ENCODE data around the gene PNMA5. TPM values are rescaled to one million over a fixed set of nuclear protein-coding genes. Genes with fewer than 3 reads are reported as not detected.

PNMA5 gene
- polyA plus RNA-seq, 1 donor (not counting 4 experiments of a cell fraction or from before 2014, with no cell fraction given) = not detected

DNA sequence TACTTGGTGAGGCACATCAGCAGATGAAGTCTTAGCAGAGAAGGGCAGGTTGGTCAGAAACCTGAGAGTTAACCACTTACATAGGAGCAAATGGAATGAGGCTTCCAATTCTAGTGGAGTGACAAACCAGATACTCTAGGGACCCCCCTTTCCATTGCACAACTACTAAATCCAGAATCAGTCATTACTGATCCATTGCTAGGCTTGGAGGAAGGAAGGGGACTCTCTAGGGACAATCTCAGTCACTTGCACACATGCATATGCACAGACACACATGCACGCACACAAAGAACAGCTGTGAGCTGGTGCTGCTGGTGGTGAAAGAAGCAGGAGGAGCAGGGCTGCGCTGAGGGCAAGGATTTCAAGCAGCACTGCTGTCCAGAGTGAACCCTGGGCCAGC is 25.7 kb downstream of the PNMA5 start:
- H3K4me3 ChIP-seq (ENCODE audit: control insufficient read depth in 2 of 3, extremely low read depth in 1 of 3, insufficient read depth in 2 of 3, low read depth in 1 of 3, low read length in 3 of 3) = no peak overlapping the region
- peaks cover 2% of the 10 kb centered on the region for H3K9me1 ChIP-seq (ENCODE audit: control insufficient read depth, extremely low read depth, insufficient read depth, low read length)
- no peak overlapping the region for H3K27ac ChIP-seq (ENCODE audit: control insufficient read depth, insufficient read depth, low read length)
- FAIRE-seq = no peak
- no peak overlapping the region for H3K4me2 ChIP-seq (ENCODE audit: control insufficient read depth, extremely low read depth, insufficient read depth, low read depth, low read length)
- no peaks in the 10 kb centered on the region for H3K4me1 ChIP-seq (ENCODE audit: control insufficient read depth, extremely low read depth, insufficient read depth, low read length)
- H3K36me3 ChIP-seq (ENCODE audit: control insufficient read depth in 2 of 2, extremely low read depth in 1 of 2, insufficient read depth in 2 of 2, low read length in 2 of 2) = peaks cover 3 to 13% of the 10 kb centered on the region in 2 experiments
- dilution Hi-C loops (cut with MboI; ENCODE audit: extremely low pct_ligation_motif_present, low sequenced_read_pairs) = no loop called here
- TF ChIP-seq, protein P1, sequence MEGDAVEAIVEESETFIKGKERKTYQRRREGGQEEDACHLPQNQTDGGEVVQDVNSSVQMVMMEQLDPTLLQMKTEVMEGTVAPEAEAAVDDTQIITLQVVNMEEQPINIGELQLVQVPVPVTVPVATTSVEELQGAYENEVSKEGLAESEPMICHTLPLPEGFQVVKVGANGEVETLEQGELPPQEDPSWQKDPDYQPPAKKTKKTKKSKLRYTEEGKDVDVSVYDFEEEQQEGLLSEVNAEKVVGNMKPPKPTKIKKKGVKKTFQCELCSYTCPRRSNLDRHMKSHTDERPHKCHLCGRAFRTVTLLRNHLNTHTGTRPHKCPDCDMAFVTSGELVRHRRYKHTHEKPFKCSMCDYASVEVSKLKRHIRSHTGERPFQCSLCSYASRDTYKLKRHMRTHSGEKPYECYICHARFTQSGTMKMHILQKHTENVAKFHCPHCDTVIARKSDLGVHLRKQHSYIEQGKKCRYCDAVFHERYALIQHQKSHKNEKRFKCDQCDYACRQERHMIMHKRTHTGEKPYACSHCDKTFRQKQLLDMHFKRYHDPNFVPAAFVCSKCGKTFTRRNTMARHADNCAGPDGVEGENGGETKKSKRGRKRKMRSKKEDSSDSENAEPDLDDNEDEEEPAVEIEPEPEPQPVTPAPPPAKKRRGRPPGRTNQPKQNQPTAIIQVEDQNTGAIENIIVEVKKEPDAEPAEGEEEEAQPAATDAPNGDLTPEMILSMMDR (optimal IDR thresholded peaks at IDR 0.05 in 1 of 3, IDR thresholded peaks at IDR 0.05 in 1 of 3, conservative IDR thresholded peaks at IDR 0.05 in 1 of 3; ENCODE audit: extremely low read depth in 1 of 3, insufficient read depth in 2 of 3, low read length in 3 of 3) = no peak
- no peak for TF ChIP-seq EZH2 (IDR thresholded peaks at IDR 0.05; ENCODE audit: low read length)
- H3K27me3 ChIP-seq (ENCODE audit: control insufficient read depth, extremely low read depth, insufficient read depth, low read length) = no peaks in the 10 kb centered on the region
- DNase-seq (ENCODE audit: low read depth, low spot score) = no peak
- H4K20me1 ChIP-seq (ENCODE audit: control insufficient read depth, extremely low read depth, insufficient read depth, low read length) = no peaks in the 10 kb centered on the region
- H3K9me3 ChIP-seq (ENCODE audit: control insufficient read depth, low read depth, low read length) = no peaks in the 10 kb centered on the region
- no peak overlapping the region for H3K9ac ChIP-seq (ENCODE audit: control insufficient read depth, extremely low read depth, insufficient read depth, low read length)
- H2AFZ ChIP-seq (ENCODE audit: control insufficient read depth, low read length) = no peak overlapping the region
- no peaks in the 10 kb centered on the region for H3K79me2 ChIP-seq (ENCODE audit: control insufficient read depth, insufficient read depth, low read length)

DNA sequence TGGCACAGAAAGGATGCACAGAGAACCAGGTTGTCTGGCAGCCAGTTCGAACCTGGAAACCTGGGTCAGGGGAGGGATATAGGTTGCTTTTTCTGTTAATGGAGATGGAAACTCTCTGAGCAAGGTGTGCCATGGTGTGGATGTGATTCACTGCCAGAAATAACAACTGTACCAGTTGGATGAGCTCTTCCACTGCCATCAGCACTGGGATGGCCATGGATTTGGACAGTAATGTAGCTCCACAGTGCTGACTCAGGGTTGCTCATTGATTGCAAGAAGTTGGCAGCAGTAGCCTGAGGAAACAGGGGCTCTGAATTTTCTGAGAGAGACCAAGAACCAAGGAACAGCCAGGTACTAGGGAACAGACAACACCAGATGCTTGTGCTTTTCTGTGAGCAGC is 33.8 kb downstream of the PNMA5 start:
- Histone ChIP-seq H3K4me2 (ENCODE audit: control insufficient read depth, extremely low read depth, insufficient read depth, low read depth, low read length) (no peak overlapping the region), H2AFZ (ENCODE audit: control insufficient read depth, low read length) (no peak overlapping the region), H3K9me1 (ENCODE audit: control insufficient read depth, extremely low read depth, insufficient read depth, low read length) (no peaks in the 10 kb centered on the region), H3K9me3 (ENCODE audit: control insufficient read depth, low read depth, low read length) (no peaks in the 10 kb centered on the region), H3K4me1 (ENCODE audit: control insufficient read depth, extremely low read depth, insufficient read depth, low read length) (no peaks in the 10 kb centered on the region), H3K27ac (ENCODE audit: control insufficient read depth, insufficient read depth, low read length) (no peak overlapping the region), H3K27me3 (ENCODE audit: control insufficient read depth, extremely low read depth, insufficient read depth, low read length) (no peaks in the 10 kb centered on the region), H3K79me2 (ENCODE audit: control insufficient read depth, insufficient read depth, low read length) (no peaks in the 10 kb centered on the region), H3K36me3 (ENCODE audit: control insufficient read depth in 2 of 2, extremely low read depth in 1 of 2, insufficient read depth in 2 of 2, low read length in 2 of 2) (peaks cover 0 to 9% of the 10 kb centered on the region in 2 experiments), H3K9ac (ENCODE audit: control insufficient read depth, extremely low read depth, insufficient read depth, low read length) (no peak overlapping the region), H3K4me3 (ENCODE audit: control insufficient read depth in 2 of 3, extremely low read depth in 1 of 3, insufficient read depth in 2 of 3, low read depth in 1 of 3, low read length in 3 of 3) (no peak overlapping the region), H4K20me1 (ENCODE audit: control insufficient read depth, extremely low read depth, insufficient read depth, low read length) (no peaks in the 10 kb centered on the region)
- DNase-seq (ENCODE audit: low read depth, low spot score) = no peak
- no peak for FAIRE-seq
- TF ChIP-seq, protein P1 (optimal IDR thresholded peaks at IDR 0.05 in 1 of 3, IDR thresholded peaks at IDR 0.05 in 1 of 3, conservative IDR thresholded peaks at IDR 0.05 in 1 of 3; ENCODE audit: extremely low read depth in 1 of 3, insufficient read depth in 2 of 3, low read length in 3 of 3) = no peak
- no peak for TF ChIP-seq EZH2 (IDR thresholded peaks at IDR 0.05; ENCODE audit: low read length)
- dilution Hi-C loops (cut with MboI; ENCODE audit: extremely low pct_ligation_motif_present, low sequenced_read_pairs) = no loop called here
